ENCODE results near the gene ENTREP1. TPM values are rescaled to one million over a fixed set of nuclear protein-coding genes. Genes with fewer than 3 reads are reported as not detected.
A peak's percentile ranks its signal among the peaks of the same experiment; 100 is the strongest.

The ENTREP1 gene
- total RNA-seq, 1 donor from 2014 or later = 30.1 TPM

DNA sequence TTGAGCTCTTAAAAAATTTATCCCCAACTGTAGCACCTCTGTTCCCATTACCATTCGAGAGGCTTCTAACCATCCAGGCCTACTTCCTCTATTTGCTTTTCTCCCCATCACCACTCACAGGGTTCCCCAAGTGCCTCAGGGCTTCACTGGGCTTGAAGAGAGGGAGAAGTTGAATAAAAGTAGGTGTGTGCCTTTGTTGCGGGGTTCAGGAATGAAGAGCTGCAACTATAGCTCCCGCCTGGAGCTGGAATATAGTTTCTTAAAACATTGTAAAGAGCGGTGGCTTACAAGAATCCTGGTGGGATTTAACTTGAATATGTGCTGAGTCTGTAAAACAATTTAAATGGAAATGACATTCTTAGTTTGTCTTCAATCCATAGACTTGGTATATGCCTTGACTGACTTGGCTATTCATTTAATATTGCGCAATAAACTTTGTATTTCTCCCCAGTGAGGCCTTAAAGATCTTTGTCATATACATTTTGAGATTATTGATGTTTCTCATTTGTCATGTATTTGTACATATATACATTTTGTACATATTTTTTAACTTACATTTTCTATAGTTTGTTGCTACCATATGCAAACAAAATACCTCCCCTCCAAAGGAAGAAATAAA, 7.2 kb downstream of the ENTREP1 start:
- no peak overlapping the region for H3K4me3 ChIP-seq
- H3K27ac ChIP-seq = no peak overlapping the region
- no peaks in the 10 kb centered on the region for H3K36me3 ChIP-seq
- no peaks in the 10 kb centered on the region for H3K4me1 ChIP-seq
- DNase-seq (no peak), ATAC-seq (peak in 1 of 2 donors; percentile 16)
- peaks cover 5% of the 10 kb centered on the region for H3K27me3 ChIP-seq (ENCODE audit: low read depth)
- TF ChIP-seq, protein P1, sequence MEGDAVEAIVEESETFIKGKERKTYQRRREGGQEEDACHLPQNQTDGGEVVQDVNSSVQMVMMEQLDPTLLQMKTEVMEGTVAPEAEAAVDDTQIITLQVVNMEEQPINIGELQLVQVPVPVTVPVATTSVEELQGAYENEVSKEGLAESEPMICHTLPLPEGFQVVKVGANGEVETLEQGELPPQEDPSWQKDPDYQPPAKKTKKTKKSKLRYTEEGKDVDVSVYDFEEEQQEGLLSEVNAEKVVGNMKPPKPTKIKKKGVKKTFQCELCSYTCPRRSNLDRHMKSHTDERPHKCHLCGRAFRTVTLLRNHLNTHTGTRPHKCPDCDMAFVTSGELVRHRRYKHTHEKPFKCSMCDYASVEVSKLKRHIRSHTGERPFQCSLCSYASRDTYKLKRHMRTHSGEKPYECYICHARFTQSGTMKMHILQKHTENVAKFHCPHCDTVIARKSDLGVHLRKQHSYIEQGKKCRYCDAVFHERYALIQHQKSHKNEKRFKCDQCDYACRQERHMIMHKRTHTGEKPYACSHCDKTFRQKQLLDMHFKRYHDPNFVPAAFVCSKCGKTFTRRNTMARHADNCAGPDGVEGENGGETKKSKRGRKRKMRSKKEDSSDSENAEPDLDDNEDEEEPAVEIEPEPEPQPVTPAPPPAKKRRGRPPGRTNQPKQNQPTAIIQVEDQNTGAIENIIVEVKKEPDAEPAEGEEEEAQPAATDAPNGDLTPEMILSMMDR (IDR thresholded peaks at IDR 0.05) = no peak
- intact Hi-C loops (cut with DNase I) = no loop called here
- H3K9me3 ChIP-seq = no peaks in the 10 kb centered on the region

DNA sequence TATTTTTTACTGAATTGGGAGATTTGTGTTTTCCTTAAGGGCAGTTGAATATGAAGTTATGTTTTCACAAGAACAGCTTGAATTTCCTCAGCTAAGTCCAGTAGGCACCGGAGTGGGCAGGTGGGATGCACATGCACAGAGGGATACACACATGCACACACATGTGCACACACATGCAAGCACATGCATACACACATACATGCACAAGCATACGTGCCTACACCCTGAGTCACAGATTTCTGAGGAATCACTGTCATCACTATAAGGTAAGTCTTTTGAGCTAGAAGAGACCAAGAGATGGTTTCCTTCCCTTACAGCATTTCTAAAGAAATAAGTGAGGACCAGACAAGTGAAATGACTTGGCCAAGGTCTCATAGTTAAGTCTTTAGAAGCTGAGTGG, 8.7 kb downstream of the ENTREP1 start:
- intact Hi-C loops (cut with DNase I) = no loop called here
- Histone ChIP-seq H3K27ac (no peak overlapping the region), H3K4me1 (no peaks in the 10 kb centered on the region), H3K36me3 (no peaks in the 10 kb centered on the region), H3K4me3 (no peak overlapping the region), H3K9me3 (no peaks in the 10 kb centered on the region), H3K27me3 (ENCODE audit: low read depth) (no peaks in the 10 kb centered on the region)
- ATAC-seq (no peak), DNase-seq (no peak)
- TF ChIP-seq, protein P1 (IDR thresholded peaks at IDR 0.05) = no peak

DNA sequence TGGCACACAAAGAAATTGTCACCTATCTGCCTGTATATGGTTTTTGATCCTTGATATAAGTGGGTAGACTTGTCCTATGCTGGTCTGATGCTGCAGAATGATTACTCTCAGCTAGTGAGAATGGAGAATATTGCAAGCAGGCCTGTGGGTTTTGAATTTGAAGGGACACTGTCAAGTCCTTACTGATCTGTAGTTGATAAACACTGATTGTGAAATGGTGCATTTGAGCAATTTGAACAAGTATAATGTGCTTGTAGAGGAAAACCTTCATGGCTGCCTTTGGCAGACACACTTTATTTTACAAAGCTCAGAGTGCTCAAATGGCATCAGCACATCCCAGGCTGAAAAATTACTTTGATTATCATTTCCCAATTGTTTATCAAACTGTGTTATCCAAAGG, 9.3 kb downstream of the ENTREP1 start:
- Histone ChIP-seq H3K27ac (no peak overlapping the region), H3K4me3 (no peak overlapping the region), H3K27me3 (ENCODE audit: low read depth) (no peaks in the 10 kb centered on the region), H3K9me3 (no peaks in the 10 kb centered on the region), H3K36me3 (no peaks in the 10 kb centered on the region), H3K4me1 (no peaks in the 10 kb centered on the region)
- ATAC-seq (no peak), DNase-seq (no peak)
- intact Hi-C loops (cut with DNase I) = no loop called here
- TF ChIP-seq, protein P1 (IDR thresholded peaks at IDR 0.05) = no peak

DNA sequence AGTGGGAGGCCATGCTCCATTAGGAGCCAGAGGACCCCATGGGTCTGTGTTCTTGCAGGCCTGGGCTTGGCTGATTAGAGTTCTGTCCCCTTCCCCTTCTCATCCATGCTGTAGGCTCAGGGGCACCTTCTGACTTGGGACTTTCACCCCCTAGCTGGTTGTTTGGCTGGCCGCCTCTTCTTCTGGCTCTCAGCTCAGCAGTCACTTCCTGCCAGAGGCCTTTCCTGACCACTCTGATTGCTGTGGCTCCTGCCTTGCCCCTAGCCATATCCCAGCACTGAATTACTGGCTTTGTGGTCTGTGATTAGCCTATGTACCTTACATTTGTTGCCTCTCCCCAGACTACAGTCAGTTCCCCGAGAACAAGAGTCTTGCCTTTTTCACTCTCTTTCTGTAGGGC, 14.6 kb downstream of the ENTREP1 start:
- ATAC-seq (no peak), DNase-seq (no peak)
- Histone ChIP-seq H3K36me3 (no peaks in the 10 kb centered on the region), H3K27me3 (ENCODE audit: low read depth) (no peaks in the 10 kb centered on the region), H3K27ac (no peak overlapping the region), H3K4me3 (no peak overlapping the region), H3K9me3 (no peaks in the 10 kb centered on the region), H3K4me1 (no peaks in the 10 kb centered on the region)
- intact Hi-C loops (cut with DNase I) = no loop called here
- TF ChIP-seq, protein P1 (IDR thresholded peaks at IDR 0.05) = no peak

DNA sequence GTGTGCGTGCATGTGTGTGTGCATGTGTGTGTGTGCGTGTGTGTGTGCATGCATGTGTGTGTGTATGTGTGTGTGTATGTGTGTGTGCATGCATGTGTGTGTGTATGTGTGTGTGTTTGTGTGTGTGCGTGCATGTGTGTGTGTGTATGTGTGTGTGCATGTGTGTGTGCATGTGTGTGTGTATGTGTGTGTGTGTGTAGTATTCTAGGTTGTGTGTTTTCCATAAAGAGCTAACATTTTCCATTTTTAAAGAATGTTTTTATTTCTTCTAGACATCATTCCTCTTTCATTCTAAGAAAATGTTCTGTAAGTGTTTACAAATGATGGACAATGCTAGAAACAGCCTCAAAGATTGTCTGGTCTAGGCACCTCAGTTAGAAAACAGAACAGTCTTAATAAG, 15.6 kb downstream of the ENTREP1 start:
- DNase-seq (no peak), ATAC-seq (no peak)
- H3K27ac ChIP-seq = no peak overlapping the region
- H3K4me1 ChIP-seq = no peaks in the 10 kb centered on the region
- H3K9me3 ChIP-seq = no peaks in the 10 kb centered on the region
- no peaks in the 10 kb centered on the region for H3K27me3 ChIP-seq (ENCODE audit: low read depth)
- intact Hi-C loops (cut with DNase I) = no loop called here
- TF ChIP-seq, protein P1 (IDR thresholded peaks at IDR 0.05) = no peak
- no peak overlapping the region for H3K4me3 ChIP-seq
- no peaks in the 10 kb centered on the region for H3K36me3 ChIP-seq
